ENCODE measurements around the gene DISC1. TPM values are rescaled to one million over a fixed set of nuclear protein-coding genes. Genes with fewer than 3 reads are reported as not detected.
A peak's percentile ranks its signal among the peaks of the same experiment; 100 is the strongest.
"Not testable (repeated sequence)": the region's sequence is repeated elsewhere in the genome, so short reads cannot be mapped to it uniquely, and the experiment has no call there.

Gene DISC1
- total and polyA plus RNA-seq, 2 donors (not counting 1 experiment from before 2014, with no cell fraction given): 2.0 to 4.3 TPM

- TF ChIP-seq CTCF (conservative IDR thresholded peaks at IDR 0.05 in 1 of 2, IDR thresholded peaks at IDR 0.05 in 1 of 2; ENCODE audit: low read depth in 1 of 2, low read length in 2 of 2) (no peak), EZH2 (IDR thresholded peaks at IDR 0.05; ENCODE audit: low read length, missing control alignments) (no peak)
Measured at GRCh38 chr1:231632119-231632518, 5.5 kb downstream of the DISC1 start.

GRCh38 chr1:231634323-231635013 is 7.9 kb downstream of the DISC1 start:
- no peak for DNase-seq (ENCODE audit: low read depth in 2 of 2)
- Histone ChIP-seq H3K4me2 (ENCODE audit: extremely low read depth, insufficient read depth, low read length) (no peak overlapping the region), H3K79me2 (ENCODE audit: control insufficient read depth, insufficient read depth, low read length) (no peaks in the 10 kb centered on the region), H4K20me1 (ENCODE audit: control insufficient read depth, extremely low read depth, insufficient read depth, low read length) (peaks cover 1% of the 10 kb centered on the region), H3K4me1 (ENCODE audit: control insufficient read depth, extremely low read depth, insufficient read depth, low read length) (no peaks in the 10 kb centered on the region), H3K9me3 (ENCODE audit: control insufficient read depth, insufficient read depth, low read depth, low read length) (no peaks in the 10 kb centered on the region), H2AFZ (ENCODE audit: low read length) (no peak overlapping the region), H3K27ac (ENCODE audit: insufficient read depth, low read length) (no peak overlapping the region), H3K36me3 (ENCODE audit: control insufficient read depth, insufficient read depth, low read length) (no peaks in the 10 kb centered on the region), H3K27me3 (ENCODE audit: control insufficient read depth, insufficient read depth, low read length) (no peaks in the 10 kb centered on the region), H3K4me3 (replicated peaks in 1 of 4; ENCODE audit: control extremely low read depth in 1 of 4, insufficient read depth in 1 of 4, low read depth in 3 of 4, low read length in 4 of 4) (no peak overlapping the region), H3K9ac (ENCODE audit: insufficient read depth, low read length) (no peak overlapping the region)
- no peak for TF ChIP-seq CTCF (conservative IDR thresholded peaks at IDR 0.05 in 1 of 2, IDR thresholded peaks at IDR 0.05 in 1 of 2; ENCODE audit: low read depth in 1 of 2, low read length in 2 of 2)
- TF ChIP-seq EZH2 (IDR thresholded peaks at IDR 0.05; ENCODE audit: low read length, missing control alignments): no peak

More at GRCh38 chr1:231632119-231632518, 5.5 kb downstream of the DISC1 start:
- DNase-seq (ENCODE audit: low read depth in 2 of 2): no peak
- Histone ChIP-seq H3K4me2 (ENCODE audit: extremely low read depth, insufficient read depth, low read length) (no peak overlapping the region), H3K4me1 (ENCODE audit: control insufficient read depth, extremely low read depth, insufficient read depth, low read length) (peaks cover 5% of the 10 kb centered on the region), H4K20me1 (ENCODE audit: control insufficient read depth, extremely low read depth, insufficient read depth, low read length) (peaks cover 1% of the 10 kb centered on the region), H3K4me3 (replicated peaks in 1 of 4; ENCODE audit: control extremely low read depth in 1 of 4, insufficient read depth in 1 of 4, low read depth in 3 of 4, low read length in 4 of 4) (no peak overlapping the region), H3K9ac (ENCODE audit: insufficient read depth, low read length) (no peak overlapping the region), H3K27ac (ENCODE audit: insufficient read depth, low read length) (no peak overlapping the region), H3K36me3 (ENCODE audit: control insufficient read depth, insufficient read depth, low read length) (no peaks in the 10 kb centered on the region), H2AFZ (ENCODE audit: low read length) (no peak overlapping the region), H3K79me2 (ENCODE audit: control insufficient read depth, insufficient read depth, low read length) (no peaks in the 10 kb centered on the region), H3K9me3 (ENCODE audit: control insufficient read depth, insufficient read depth, low read depth, low read length) (no peaks in the 10 kb centered on the region), H3K27me3 (ENCODE audit: control insufficient read depth, insufficient read depth, low read length) (no peaks in the 10 kb centered on the region)

DNA sequence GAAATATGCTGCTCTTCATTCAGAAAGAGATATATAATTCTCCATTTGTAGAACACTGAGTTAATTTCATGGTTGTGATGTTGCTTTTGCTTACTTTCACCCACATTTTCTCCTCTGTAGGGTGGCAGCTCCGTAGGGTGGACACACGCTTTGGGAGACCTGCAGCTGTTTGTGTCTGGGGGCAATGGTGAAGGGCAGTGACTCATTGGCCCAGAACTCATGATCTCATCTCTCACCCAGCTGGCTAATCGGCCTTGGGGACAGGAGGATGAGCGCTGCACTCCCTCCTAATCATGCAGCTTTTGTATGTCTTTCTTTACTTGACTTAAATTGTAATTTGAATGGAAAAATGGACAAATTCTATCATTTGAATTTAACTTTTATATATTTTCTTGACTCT is 9.6 kb downstream of the DISC1 start:
- H3K4me1 ChIP-seq (ENCODE audit: control insufficient read depth, extremely low read depth, insufficient read depth, low read length): no peaks in the 10 kb centered on the region
- no peak overlapping the region for H2AFZ ChIP-seq (ENCODE audit: low read length)
- TF ChIP-seq EZH2 (IDR thresholded peaks at IDR 0.05; ENCODE audit: low read length, missing control alignments) (no peak), CTCF (conservative IDR thresholded peaks at IDR 0.05 in 1 of 2, IDR thresholded peaks at IDR 0.05 in 1 of 2; ENCODE audit: low read depth in 1 of 2, low read length in 2 of 2) (no peak)
- H3K79me2 ChIP-seq (ENCODE audit: control insufficient read depth, insufficient read depth, low read length): no peaks in the 10 kb centered on the region
- H3K4me3 ChIP-seq (replicated peaks in 1 of 4; ENCODE audit: control extremely low read depth in 1 of 4, insufficient read depth in 1 of 4, low read depth in 3 of 4, low read length in 4 of 4): no peak overlapping the region
- no peaks in the 10 kb centered on the region for H3K27me3 ChIP-seq (ENCODE audit: control insufficient read depth, insufficient read depth, low read length)
- no peaks in the 10 kb centered on the region for H3K9me3 ChIP-seq (ENCODE audit: control insufficient read depth, insufficient read depth, low read depth, low read length)
- no peak overlapping the region for H3K9ac ChIP-seq (ENCODE audit: insufficient read depth, low read length)
- H4K20me1 ChIP-seq (ENCODE audit: control insufficient read depth, extremely low read depth, insufficient read depth, low read length): peaks cover 1% of the 10 kb centered on the region
- no peak overlapping the region for H3K27ac ChIP-seq (ENCODE audit: insufficient read depth, low read length)
- H3K36me3 ChIP-seq (ENCODE audit: control insufficient read depth, insufficient read depth, low read length): no peaks in the 10 kb centered on the region
- H3K4me2 ChIP-seq (ENCODE audit: extremely low read depth, insufficient read depth, low read length): no peak overlapping the region
- DNase-seq (ENCODE audit: low read depth in 2 of 2): peak; percentile 57 to 82

- not testable (repeated sequence) for H2AFZ ChIP-seq (ENCODE audit: low read length); H3K4me1 ChIP-seq (ENCODE audit: control insufficient read depth, extremely low read depth, insufficient read depth, low read length); H3K79me2 ChIP-seq (ENCODE audit: control insufficient read depth, insufficient read depth, low read length); H3K9ac ChIP-seq (ENCODE audit: insufficient read depth, low read length); DNase-seq (ENCODE audit: low read depth in 2 of 2); H3K36me3 ChIP-seq (ENCODE audit: control insufficient read depth, insufficient read depth, low read length); H4K20me1 ChIP-seq (ENCODE audit: control insufficient read depth, extremely low read depth, insufficient read depth, low read length); H3K27ac ChIP-seq (ENCODE audit: insufficient read depth, low read length); H3K9me3 ChIP-seq (ENCODE audit: control insufficient read depth, insufficient read depth, low read depth, low read length); H3K4me2 ChIP-seq (ENCODE audit: extremely low read depth, insufficient read depth, low read length); H3K4me3 ChIP-seq (replicated peaks in 1 of 4; ENCODE audit: control extremely low read depth in 1 of 4, insufficient read depth in 1 of 4, low read depth in 3 of 4, low read length in 4 of 4); H3K27me3 ChIP-seq (ENCODE audit: control insufficient read depth, insufficient read depth, low read length)
Measured at GRCh38 chr1:231636922-231637321, 10.3 kb downstream of the DISC1 start.

All from fibroblast of lung (primary cell).